NAMALWA (cell line): Measurements from ENCODE around the gene MGST3.
"Not testable (repeated sequence)": the region's sequence is repeated elsewhere in the genome, so short reads cannot be mapped to it uniquely, and the experiment has no call there.

Experiments used
- DNase-seq: peaks from one replicate; pipeline ENCODE4 v3.0.0-alpha.2; 2015; ENCODE audit warnings: low spot score

Gene MGST3

DNA sequence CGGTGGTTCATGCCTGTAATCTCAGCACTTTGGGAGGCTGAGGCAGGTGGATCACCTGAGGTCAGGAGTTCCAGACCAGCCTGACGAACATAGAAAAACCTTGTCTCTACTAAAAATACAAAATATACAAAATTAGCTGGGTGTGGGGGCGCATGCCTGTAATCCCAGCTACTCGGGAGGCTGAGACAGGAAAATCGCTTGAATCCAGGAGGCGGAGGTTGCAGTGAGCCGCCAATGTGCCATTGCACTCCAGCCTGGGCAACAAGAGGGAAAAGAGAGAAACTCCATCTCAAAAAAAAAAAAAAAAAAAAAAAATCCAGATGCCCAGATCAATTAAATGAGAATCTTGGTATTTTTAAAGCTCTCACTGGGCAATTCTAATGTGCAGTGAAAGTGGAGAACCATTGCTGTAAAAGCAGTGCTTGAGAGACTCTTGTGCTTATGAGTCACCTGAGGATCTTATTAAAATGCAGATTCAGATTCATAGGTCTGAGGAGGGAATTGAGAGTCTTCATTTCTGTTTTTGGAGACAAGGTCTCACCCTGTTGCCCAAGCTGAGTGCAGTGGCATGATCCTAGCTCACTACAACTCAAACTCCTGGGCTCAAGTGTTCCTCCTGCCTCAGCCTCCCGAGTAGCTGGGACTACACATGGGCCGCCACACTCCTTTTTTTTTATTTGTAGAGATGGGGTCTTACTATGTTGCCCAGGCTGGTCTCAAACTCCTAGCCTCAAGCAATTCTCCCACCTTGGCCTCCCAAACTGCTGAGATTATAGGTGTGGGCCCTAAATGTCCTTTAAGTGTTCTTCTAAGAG lies 27.9 kb downstream of the MGST3 start:
- DNase-seq: not testable (repeated sequence)

DNA sequence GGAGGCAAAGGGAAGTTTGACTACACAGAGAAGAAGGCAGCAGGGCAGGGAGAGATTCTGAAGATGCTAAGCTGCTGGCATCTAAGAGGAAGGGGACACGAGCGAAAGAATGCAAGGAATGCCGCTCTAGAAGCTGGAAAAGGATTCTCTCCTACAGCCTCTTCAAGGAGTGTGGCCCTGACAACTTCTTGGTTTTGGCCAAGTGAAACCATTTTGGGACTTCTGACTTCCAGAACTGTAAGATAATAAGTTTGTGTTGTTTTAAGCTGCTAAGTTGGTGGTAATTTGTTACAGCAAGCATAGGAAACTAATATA lies 28.5 kb downstream of the MGST3 start:
- DNase-seq: no peak

DNA sequence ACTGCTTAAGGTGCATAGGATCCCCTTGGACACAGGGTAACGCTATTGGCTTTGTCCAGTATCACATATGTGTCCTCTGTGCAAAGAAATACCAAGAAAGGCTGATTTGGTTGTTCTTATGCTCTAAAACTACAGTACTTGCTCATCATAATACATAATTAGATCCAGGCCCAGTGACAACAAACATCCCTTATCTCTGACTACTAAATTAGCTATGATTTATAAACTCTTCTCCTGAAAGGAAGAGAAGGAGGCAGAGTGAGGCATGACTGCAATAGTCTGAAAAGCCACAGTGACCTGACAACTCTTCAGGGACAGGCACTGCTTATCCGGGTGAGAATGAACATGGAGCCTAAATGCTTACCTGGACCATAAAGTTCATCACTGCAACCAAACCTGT lies 30.7 kb downstream of the MGST3 start:
- DNase-seq: no peak

DNA sequence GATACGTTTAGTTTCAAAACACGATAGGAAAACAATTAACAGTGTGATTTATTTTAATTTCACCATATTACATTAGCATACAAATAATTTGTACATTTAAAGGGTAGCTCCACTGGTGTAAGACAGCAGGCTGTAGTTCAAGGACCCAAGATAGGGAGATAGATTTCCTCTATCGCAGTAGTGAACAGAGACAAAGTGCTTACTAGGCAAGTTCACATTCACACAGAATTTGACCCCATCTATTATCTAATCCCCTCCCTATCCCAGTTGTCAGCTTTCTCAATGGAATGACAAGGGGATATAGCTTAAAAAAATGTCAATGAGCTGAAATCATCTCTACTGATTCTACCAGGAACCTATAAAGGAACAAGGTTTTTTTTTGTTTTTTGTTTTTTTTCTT lies 31.2 kb downstream of the MGST3 start:
- DNase-seq: no peak

DNA sequence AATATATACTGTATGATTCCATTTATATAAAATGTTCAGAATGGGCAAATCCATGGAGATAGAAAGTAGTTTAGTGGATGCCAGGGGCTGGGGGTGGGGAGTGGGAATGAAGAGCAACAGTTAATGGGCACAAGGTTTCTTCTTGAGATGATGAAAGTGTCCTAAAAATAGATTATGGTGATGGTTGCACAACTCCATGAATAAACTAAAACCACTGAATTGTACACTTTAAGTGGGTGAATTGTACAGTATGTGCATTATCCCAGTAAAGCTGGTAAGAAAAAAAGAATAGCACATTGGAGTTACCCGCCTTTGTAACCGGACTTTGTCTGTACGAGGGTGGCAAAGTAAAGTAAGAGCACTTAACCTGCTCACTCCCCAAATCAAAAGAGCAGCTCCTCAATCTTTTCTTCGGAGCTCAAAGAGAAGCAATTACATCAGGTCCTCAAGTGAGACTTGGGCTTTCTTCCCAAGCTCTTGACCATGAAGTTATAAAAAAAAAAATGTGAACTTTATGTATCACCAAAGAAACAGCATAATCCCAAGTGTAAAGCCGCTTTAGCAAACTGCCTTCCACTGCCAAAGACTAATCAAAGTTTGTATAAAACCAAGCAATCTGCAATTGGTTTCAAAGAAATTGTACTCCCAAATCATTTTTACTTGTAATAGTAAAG lies 35.3 kb downstream of the MGST3 start:
- DNase-seq: no peak

DNA sequence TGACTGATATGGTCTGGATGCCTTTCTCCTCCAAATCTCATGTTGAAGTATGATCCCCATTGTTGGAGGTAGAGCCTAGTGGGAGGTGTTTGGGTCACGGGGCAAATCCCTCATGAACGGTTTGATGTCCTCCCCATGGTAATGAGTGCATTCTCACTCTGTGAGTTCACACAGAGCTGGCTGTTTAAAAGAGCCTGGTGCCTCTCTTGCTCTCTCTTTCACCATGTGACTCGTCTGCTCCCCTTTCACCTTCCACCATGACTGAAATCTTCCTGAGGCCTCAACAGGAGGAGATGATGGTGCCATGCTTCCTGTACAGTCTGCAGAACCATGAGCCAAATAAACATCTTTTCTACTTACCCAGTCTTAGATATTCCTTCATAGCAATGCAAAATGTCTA lies 37.1 kb downstream of the MGST3 start:
- DNase-seq: no peak

DNA sequence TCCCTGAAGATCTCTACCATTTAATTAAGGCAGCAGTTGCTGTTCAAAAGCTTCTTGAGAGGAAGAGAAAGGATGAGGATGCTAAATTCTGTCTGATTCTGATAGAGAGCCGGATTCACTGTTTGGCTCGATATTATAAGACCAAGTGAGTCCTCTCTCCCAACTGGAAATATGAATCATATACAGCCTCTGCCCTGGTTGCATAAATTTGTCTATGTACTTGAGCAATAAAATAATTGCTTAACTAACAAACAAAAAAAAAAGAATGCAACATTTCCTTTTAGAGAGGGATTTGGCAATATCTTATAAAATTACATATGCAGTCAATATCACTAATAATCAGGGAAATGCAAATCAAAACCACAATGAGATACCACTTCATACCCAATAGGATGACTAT lies 40.5 kb downstream of the MGST3 start:
- no peak for DNase-seq

DNA sequence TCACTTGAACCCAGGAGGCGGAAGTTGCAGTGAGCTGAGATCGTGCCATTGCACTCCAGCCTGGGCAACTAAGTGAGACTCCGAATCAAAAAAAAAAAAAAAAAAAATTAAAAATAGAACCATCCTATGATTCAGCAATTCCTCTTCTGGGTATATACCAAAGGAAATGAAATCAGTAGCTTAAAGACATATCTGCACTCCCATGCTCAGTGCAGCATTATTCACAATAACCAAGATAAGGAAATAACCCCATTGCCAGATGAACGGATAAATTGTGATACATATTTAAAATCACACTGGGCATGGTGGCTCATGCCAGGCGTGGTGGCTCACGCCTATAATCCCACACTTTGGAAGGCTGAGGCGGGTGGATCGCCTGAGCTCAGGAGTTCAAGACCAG lies 43.6 kb downstream of the MGST3 start:
- DNase-seq: no peak

DNA sequence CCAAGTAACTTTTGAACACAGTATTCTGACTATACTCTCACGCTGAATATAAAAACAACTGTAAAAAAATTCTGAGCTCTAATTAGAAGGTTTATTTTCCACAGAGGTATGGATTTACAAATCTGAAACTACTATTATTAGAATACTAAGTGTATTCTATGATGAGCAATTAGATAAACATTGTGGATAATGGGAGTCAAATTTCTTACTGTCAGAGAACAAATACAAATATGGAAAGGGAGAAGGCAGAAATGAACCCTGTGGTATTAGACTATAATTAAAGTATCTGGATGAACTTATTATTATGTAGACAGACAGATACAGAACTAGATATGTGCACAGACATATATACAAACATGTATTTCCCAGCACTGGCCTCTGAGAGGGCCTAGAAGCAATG lies 44.8 kb downstream of the MGST3 start:
- no peak for DNase-seq

DNA sequence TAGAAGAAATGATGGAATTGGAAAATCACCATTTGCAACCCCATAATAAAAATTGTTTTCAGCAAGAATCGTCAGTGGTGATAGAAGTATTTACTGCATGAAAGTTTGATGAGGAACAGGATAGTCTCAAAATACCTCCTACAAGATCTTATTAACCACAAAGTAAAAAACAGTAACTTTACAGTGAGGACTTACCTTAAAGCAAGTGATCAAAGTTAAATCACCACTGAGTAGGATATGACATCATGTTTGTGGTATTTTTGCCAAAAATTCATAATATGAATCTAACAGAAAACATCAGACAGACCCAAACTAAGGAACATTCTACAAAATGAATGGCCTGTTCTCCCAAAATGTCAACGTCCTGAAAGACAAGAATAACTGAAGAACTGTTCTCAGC lies 47.5 kb downstream of the MGST3 start:
- DNase-seq: no peak

DNA sequence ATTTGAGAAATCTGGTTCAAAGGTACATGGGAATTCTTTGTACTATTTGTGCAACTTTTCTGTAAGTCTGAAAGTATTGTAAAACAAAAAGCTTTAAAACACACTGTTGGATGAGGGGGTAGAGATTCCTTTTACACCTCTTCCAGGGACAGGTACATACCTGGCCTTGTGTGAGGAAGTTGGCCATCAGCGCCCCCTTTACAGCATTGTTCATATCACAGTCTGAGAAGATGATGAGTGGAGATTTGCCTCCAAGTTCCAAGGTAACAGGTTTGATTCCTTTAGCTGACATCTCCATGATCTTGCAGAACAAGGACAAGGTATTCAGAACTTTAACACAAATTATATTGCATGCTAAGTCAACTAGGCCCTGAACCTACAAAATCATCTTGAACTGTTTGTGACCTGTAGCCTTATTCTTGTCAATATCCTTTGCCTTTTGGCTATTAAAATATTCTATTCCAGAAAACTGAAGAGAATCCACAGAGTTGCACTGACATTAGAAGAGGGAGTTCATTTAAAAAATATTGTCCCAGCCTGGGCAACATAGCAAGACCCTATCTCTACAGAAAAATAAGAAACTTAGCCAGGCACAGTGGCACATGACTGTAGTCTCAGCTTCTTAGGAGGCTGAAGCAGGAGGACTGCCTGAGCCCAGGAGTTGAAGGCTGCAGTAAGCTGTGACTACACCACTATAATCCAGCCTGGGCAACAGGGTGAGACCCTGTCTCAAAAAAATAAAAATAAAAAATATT lies 48.4 kb downstream of the MGST3 start:
- DNase-seq: no peak

DNA sequence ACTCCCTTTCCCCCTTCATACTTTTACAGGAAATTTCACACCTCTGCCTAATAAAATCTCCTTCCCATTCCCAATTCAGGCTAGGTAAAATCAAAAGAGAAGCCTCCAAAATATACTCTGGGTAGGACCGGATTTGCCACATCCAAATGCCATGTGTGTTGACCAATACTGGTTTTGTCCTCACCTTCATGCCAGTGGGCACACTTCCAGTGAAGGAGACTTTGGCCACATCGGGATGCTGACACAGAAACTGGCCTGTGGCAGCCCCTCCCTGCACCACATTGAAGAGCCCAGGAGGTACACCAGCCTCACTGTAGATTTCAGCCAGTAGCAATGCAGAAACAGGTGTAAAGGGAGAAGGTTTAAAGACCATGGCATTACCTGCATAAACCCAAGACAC lies 49.3 kb downstream of the MGST3 start:
- no peak for DNase-seq

DNA sequence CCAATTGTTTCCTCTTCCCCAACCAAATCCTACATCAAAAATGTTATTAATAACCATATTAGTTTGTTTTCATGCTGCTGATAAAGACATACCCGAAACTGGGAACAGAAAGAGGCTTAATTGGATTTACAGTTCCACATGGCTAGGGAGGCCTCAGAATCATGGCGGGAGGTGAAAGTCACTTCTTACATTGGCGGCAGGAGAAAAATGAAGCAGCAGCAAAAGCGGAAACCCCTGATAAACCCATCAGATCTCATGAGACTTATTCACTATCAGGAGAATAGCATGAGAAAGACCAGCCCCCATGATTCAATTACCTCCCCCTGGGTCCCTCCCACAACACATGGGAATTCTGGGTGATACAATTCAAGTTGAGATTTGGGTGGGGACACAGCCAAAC lies 49.7 kb downstream of the MGST3 start:
- DNase-seq: not testable (repeated sequence)

DNA sequence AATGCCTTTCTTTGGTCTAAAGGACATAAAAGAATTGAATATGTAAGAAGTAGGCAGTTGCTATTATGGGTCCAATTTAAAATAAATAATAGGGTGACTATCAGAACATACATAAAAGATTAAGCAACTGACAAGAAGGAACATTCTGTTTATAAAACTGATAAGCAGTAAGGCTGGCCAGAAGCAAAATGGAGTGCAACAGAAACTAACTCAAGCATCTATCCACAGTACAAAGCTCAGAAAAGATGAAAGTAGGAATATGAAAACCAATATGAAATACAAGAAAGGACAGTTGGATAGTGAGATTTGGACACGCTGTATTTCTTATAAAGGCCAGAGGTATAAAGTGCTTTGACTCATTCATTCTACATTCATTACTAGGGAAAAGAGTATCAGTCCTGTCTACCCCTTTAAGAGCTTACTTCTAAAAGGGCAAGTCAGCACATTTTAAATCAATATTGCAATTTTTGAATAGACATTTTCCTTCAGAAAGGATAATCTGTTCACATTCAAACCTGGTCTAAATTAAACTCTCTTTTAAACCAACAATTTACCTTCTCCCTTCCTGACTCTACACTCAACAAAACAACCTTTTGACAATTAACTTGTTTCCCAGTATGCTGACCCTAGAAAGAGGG lies 52.9 kb downstream of the MGST3 start:
- no peak for DNase-seq

DNA sequence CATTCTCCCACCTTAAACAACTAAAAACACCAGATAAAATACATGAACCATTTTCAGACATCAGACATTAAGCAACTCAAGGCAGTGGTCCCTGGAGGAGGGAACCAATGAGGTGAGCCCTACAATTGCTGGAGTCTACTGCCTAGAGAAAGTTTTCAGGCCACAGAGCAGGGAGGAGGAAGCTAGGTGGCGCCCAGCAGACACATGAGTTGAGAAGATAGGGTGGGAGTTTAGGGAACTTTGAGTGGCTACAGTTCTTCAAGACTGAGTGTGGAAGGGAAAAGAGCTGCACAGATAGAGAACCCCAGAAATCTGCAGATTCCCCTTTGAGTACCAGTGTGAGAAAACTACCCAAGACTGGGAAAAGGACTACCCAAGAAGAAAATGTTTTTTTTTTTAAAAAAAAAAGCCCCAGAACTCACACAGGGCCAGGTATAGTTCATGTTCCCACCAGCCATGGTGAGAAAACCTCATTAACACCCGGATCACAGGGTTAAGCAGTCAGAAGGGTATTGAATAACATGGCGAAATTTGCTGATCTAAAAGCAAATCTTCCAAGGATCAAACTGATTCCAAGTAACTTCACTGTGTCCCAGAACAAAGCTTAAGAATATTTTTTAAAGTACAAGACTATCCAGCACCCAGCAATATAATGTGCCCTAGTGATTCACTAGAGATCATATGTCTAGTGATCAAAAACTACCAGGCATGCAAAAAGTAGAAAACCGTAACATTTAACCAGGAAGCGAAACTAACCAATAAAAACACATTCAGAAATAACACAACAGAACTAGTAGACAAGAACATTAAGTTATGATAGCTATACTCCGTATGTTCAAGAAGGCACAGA lies 55.3 kb downstream of the MGST3 start:
- DNase-seq: peak; percentile 51

DNA sequence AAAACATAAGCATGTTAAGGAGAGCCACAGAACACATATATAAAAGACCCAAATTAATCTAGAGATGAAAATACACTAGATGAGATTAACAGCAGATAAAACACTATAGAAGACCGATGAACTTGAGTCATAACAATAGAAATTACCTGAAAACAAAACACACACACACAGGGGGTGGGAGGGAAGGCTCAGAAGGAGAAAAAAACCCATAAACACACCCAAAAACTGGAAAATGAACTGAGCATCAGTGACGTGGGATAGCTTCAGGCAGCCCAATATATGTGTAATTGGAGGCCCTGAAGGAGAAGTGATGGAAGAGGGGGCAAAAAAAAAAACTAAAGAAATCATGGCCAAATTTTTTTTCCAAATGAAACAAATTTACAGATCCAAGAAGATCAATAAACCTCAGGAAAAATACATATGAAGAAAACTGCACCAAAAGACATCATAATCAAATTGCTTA lies 56.0 kb downstream of the MGST3 start:
- DNase-seq: no peak

DNA sequence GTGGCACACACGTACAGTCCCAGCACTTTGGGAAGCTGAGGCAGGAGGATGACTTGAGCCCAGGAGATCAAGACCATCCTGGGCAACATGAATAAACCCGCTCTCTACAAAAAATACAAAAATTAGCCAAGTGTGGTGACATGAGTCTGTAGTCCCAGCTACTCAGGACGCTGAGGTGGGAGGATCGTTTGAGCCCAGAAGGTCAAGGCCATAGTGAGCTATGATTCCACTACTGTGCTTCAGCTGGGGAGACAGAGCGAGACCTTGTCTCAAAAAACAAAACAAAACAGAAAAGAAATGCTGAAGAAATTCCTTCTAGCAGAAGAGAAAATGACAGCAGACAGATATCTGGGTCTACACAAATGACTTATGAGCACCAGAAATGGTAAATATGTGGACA lies 57.0 kb downstream of the MGST3 start:
- no peak for DNase-seq

DNA sequence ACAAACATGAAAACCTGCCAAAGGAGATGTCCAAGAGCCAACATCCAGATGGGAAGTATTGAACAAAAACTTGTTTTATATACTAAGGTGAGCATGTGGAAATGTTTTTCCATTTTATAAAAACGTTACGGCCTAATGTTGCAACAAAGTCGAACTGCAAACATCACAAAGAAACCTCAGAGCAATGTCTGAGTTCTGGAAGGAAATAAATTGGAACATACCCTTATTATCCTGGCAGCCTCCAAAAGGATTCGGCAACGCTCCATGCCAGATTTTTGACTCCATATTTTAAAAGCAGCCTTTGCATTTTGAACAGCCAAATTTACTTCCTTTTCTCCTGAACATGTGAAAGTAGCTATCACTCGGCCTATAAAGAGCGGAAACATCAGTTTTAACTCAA lies 64.0 kb downstream of the MGST3 start:
- no peak for DNase-seq

DNA sequence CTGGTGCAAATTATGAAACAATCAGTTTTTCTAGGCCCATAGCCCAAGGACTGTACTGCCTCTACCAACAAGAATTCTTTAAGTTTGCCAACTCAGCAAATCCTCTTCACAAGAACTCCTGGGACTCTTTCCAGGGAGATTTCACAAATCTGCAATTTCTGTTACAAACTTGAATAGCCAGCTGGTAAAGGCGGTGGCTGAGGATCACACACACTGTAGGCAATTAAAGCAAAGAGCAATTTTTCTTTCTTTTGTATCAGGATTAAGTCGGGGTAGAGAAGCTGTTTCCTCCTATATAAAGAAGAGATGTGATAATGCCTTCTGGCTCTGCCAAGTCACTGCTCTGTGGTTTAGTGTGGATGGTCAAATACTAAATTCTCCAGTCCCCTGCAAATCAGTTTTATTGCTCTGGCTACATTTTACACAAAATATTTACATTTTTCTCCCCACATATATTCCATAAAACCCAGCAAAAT lies 65.6 kb downstream of the MGST3 start:
- peak; percentile 20 for DNase-seq

DNA sequence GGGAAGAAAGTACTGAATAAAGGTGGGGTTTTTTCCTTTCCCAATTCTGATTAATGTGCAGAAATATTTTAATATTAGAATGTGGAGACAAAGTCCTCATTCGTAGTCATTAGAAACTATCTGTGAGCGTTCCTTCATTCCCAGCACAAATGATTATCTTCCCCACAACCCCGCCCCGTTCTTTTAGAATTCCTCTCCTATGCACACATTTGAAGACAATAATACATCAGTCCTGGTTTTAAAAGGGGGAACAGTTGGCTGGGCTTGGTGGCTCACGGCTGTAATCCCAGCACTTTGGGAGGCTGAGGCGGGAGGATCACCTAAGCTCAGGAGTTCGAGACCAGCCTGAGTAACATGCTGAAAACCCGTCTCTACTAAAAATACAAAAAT lies 66.5 kb downstream of the MGST3 start:
- no peak for DNase-seq
